Activated CD8-positive, alpha-beta memory T cell treated with anti-CD3 and anti-CD28 coated beads for 36 hours (primary cell): Measurements from ENCODE around the gene PLEKHA5. TPM values are rescaled to one million over a fixed set of nuclear protein-coding genes. Genes with fewer than 3 reads are reported as not detected.
"Not testable (repeated sequence)": the region's sequence is repeated elsewhere in the genome, so short reads cannot be mapped to it uniquely, and the experiment has no call there.

ENCODE experiments used
- CTCF ChIA-PET: fragments of 350-600 bp; sonication (Branson Sonifier 250); formaldehyde crosslinking; loops from one replicate; lab custom pipeline; 2021; ENCODE audit warnings: antibody characterized with exemption; lab: Charles Lee
- POLR2A ChIA-PET: fragments of 350-600 bp; sonication (Branson Sonifier 250); formaldehyde crosslinking; loops from one replicate; lab custom pipeline; 2021; ENCODE audit warnings: antibody characterized with exemption; lab: Charles Lee
- total RNA-seq, 2 experiments: library from RNA; stranded (reverse); gene quantifications; one replicate each; pipeline ENCODE4 v1.2.3, GENCODE V29; 2021

PLEKHA5 gene
- total RNA-seq, 2 experiments from 2014 or later, result 3.9 to 4.6 TPM

- POLR2A ChIA-PET, result no interaction called here
- CTCF ChIA-PET, result no interaction called here
Measured at GRCh38 chr12:19220852-19221466, 91.4 kb downstream of the PLEKHA5 start.

- CTCF ChIA-PET, result interaction anchor here (0.8 kb wide), 1 partner anchor 14 kb away, joined by 3 read pairs; no protein-coding TSS in a partner anchor
- POLR2A ChIA-PET, result no interaction called here
Measured at GRCh38 chr12:19222558-19222957, 93.0 kb downstream of the PLEKHA5 start.

- CTCF ChIA-PET, result interaction anchor here (0.7 to 0.8 kb wide), 2 partner anchors 14 to 37 kb away, joined by 3 read pairs; no protein-coding TSS in a partner anchor
- POLR2A ChIA-PET, result no interaction called here
Measured at GRCh38 chr12:19223018-19223417, 93.5 kb downstream of the PLEKHA5 start.

GRCh38 chr12:19223695-19224094 is 94.2 kb downstream of the PLEKHA5 start:
- CTCF ChIA-PET, result interaction anchor here (0.7 kb wide), 1 partner anchor 38 kb away, joined by 3 read pairs; no protein-coding TSS in a partner anchor
- POLR2A ChIA-PET, result no interaction called here

GRCh38 chr12:19224746-19225145 is 95.2 kb downstream of the PLEKHA5 start:
- ChIA-PET CTCF (no interaction called here), POLR2A (no interaction called here)

DNA sequence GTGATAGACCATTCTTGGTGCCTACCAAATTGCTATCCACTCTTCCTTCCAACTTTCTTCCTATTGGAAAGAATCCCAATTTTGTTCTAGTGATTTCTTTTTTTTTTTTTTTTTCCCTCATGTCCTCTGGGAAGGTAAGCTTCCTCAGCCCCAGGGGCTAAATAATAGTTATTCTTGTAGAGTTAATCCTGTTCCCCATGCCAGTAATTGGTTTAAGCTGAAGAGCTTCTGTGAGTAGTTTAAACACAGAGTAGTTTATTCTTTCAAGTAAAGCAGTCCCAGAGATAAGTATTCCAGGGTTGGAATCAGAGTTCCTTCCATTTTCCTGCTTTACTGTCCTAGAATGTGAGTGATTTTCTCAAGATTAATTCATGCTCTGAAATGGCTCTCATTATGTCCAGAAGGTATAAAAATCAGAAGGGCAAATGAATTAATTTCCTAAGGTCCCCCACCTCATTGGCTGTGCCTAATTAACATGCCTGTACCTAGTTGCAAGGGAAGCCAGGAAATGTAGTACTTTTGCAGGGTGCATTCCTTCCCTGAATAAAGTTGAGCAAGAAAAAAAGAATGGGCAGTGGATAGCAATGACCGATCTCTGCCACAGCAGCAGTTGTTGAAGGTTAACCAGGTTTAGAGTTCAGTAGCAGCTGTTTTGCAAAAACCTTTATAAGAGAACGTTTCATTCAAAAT is 97.8 kb downstream of the PLEKHA5 start:
- ChIA-PET POLR2A (no interaction called here), CTCF (no interaction called here)

- CTCF ChIA-PET, result no interaction called here
- POLR2A ChIA-PET, result no interaction called here
Measured at GRCh38 chr12:19227880-19228210, 98.3 kb downstream of the PLEKHA5 start.

DNA sequence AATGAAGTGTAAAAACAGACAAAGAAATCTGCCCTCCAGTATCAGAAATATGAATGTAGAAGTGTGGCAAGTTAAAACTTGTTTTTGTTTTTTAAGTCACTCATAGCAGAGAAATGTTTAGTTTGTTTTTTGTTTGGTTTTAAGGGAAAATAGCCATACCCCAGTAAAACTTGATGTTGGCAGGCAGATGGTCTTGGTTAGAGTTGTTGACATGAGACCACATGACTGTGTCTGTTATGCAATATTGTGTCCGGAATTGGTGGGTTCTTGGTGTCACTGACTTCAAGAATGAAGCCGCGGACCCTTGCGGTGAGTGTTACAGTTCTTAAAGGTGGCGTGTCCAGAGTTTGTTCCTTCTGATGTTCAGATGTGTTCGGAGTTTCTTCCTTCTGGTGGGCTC is 99.5 kb downstream of the PLEKHA5 start:
- CTCF ChIA-PET, POLR2A ChIA-PET: not testable (repeated sequence)

- POLR2A ChIA-PET, result no interaction called here
- CTCF ChIA-PET, result no interaction called here
Measured at GRCh38 chr12:19230299-19230866, 100.8 kb downstream of the PLEKHA5 start.

DNA sequence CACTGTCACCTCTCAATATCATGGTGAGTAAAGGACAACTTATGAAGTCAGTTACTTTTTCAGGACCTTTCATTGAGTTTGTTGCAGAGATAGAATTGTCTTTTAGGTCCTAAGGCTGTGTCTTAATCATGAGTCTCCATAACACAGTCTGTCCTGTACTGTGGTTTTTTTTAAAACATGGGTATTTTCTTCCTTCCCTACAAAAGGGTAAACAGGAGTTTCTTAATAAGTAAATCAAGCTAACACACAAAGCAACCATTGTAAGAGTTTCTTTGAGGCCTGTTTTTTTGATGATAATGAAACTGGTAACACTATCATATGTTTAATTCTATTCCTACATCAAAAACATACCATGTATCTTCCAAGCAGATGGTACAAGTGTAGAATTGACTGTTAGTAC is 101.4 kb downstream of the PLEKHA5 start:
- ChIA-PET CTCF (no interaction called here), POLR2A (no interaction called here)

GRCh38 chr12:19234171-19234704 is 104.7 kb downstream of the PLEKHA5 start:
- POLR2A ChIA-PET, result no interaction called here

DNA sequence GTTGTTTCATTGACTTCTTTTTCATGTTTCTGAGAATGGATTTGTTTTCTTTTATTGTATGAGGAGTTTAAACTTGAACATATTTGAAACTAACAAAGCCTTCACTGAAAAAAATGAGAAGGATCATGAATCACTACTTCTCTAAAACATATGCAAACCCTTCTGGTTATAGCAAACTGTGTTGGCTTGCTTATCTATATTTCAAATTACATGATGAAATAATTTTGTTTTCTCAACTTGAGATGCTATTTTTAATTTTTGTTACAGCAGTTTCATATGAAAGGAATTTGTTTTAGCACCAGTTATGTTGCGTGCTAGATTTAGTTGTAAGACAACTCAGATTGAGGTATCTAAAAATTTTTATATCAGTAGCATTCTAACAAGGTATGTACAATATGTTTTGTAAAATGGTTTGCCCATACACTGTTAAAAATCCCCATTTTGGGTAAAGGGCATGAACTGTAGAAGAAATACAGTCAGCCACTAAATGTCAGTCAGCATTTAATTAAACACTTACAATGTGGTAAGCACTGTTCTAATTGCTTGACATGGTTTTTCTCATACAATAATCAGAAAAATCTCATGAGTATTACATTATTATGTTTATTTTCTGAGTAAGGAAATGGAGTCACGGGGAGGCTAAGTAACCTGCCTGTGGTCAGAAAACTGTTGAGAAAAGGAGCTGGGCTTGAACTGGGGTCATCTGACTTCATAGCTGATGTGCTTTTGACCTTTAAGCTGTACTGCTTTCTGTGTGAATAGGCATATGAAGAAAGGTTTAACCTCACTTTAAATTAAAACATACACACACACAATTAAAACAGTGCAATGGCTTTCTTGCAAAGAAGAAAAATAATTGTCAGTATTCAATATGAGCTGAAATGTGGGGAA is 105.7 kb downstream of the PLEKHA5 start:
- CTCF ChIA-PET, result no interaction called here
- POLR2A ChIA-PET, result no interaction called here

More at GRCh38 chr12:19234171-19234704, 104.7 kb downstream of the PLEKHA5 start:
- CTCF ChIA-PET, result no interaction called here

DNA sequence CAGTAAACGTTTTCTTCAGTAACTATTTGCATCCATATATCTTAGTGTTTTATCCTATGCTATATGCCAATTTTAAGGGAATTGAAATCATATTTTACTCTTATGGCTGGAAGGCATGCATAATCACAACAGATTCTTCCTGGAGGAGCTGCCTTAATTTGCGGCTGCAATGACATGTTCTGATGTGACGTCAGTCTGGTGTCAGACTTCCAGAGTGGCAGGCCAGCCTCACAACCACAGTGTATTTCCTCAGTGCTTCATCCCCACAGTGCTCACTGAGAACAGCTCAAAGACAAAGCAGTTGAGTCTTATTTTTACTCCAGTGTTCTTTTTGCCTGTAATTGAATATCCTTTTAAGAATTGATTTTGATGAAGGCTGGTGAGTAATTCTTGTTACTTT is 107.1 kb downstream of the PLEKHA5 start:
- CTCF ChIA-PET, result interaction anchor here (0.7 kb wide), 1 partner anchor 14 kb away, joined by 3 read pairs; no protein-coding TSS in a partner anchor
- POLR2A ChIA-PET, result interaction anchor here (0.6 kb wide), 1 partner anchor 9 kb away, joined by 6 read pairs; no protein-coding TSS in a partner anchor

DNA sequence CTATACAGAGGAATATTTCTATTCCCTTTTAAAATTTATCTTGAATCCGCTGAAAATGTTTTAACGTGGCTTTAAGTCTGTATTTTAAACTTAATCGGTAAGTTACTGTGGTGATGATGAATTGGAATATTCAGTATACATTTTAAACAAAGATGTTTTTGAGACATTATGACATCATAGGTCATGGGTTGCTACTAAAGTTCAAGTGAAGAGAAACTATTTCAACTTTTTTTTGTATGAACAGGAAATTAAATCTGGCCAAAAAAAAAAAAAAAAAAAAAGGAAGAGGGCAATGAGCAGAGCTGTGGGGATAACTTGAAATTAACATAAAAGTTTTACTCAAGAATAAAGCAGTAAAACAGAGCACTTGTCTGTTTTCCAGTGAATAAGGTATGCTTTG is 109.0 kb downstream of the PLEKHA5 start:
- POLR2A ChIA-PET, result no interaction called here
- CTCF ChIA-PET, result no interaction called here

GRCh38 chr12:19239102-19239501 is 109.6 kb downstream of the PLEKHA5 start:
- ChIA-PET CTCF (no interaction called here), POLR2A (no interaction called here)

DNA sequence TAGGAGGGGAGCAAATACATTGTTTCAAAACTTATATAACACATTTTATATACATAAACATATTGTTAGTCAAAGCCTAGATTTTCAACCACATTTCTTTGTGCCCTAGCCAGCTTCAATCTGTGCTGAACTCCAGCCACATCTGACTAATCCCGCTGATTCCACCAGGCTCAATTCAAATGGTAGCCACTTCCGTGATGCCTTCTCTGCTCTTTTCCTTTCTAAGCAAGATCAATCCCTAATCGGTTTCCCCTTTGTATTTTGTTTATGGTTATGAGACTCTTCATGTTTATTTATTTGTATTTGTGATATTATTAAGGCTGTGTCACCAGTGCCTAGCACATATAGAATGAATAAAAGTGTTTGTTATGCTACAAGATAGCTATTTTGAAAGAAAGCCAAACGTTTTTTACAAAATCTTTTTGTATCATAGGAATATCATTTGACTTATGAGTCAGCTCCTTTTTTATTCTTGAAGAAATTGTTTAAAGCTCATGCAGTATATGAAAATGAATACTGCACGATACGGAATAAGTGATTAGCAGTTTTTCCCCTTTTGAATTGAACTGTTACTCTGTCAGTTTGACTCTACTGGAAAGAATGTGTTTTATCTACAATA is 110.2 kb downstream of the PLEKHA5 start:
- ChIA-PET CTCF (no interaction called here), POLR2A (no interaction called here)

GRCh38 chr12:19242581-19242980 is 113.0 kb downstream of the PLEKHA5 start:
- POLR2A ChIA-PET, result no interaction called here
- CTCF ChIA-PET, result no interaction called here

GRCh38 chr12:19243551-19243950 is 114.0 kb downstream of the PLEKHA5 start:
- ChIA-PET CTCF (no interaction called here), POLR2A (no interaction called here)

DNA sequence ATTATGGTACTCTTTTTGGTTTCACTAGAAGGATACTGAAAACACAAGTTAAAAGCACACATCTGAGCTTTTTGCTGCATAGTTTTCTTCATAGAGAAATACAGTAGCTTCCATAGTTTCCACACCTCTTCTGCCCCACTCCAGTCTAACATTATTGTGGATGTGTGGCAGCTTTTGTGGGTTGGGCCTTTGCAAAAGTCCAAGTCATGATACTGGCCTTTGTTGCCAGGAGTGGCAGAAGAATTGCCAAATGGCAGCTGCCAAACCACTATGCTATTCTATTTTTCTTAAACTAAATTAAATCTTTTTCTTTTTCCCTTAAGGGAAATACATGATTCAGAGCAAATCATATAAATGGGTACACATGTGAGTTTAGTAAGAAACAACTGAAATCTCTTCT is 114.8 kb downstream of the PLEKHA5 start:
- ChIA-PET CTCF (no interaction called here), POLR2A (no interaction called here)
